Fibroblast of skin of right quadriceps (primary cell): ENCODE results near the gene DROSHA.

Experiments used
- DNase-seq: peaks from one replicate; pipeline ENCODE4 v3.0.0-alpha.2; 2013

Gene DROSHA

DNA sequence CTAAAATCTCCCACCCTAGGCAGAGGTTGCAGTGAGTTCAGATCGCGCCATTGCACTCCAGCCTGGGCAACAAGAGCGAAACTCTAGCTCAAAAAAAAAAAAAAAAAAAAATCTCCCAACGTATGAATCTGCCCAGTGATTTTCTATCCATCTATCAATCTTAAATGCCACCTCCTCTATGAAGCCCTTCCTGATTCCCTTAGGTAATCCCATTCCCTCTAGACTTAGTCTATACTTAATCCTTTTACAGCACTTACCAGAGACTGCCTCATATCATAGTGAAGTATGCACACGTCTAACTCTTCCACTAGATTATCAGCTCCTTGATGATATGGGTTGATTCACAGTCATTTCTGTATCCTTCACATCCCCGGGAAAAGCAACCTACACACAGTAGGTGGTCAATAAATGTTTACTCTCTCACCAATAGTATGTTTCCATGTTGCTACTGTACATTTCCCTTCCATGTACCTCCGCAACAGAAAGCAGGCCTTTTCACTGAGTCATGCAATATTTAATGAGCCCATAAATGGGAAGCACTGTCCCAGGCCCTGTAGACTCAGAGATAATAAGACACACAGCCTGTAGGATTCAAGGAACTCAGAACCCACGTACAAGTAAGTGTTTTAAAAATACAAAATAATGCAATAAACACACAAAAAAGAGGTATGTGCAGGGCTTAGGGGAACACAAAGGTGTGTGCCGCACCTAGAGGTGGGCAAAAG lies 1.2 kb downstream of the DROSHA start:
- no peak for DNase-seq

GRCh38 chr5:31523041-31523440 lies 8.9 kb downstream of the DROSHA start:
- no peak for DNase-seq

DNA sequence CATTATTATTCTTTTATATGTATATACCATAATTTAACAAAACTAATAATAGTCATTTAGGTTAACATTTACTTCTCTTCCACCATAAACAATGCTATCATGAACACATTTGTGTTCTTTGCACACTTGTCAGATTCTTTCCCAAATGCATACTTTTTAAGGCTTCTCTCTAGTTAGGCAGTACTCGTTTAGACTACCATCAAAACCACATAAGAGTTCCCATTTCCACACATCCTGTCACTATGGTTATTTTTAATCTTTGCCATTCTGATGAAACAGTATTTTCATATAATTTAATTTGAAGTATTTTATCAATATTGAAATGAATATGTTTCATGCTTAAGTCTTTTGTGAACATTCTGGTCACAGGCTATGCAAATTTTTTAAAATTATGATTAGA lies 15.1 kb downstream of the DROSHA start:
- DNase-seq: no peak

DNA sequence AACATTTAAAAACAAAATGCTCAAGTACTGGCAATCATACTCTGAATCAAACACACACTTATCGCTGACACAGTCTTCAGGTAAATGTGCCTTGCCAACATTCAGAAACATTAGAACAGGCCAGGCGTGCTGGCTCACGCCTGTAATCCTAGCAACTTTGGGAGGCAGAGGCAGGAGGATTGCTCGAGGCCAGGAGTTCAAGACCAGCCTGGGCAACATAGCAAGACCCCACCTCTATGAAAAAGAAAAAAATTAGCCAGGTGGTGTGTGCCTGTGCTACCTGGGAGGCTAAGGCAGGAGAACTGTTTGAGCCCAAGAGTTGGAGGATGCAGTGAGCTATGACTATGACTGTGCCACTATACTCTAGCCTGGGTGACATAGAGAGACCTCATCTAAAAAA lies 20.6 kb downstream of the DROSHA start:
- no peak for DNase-seq

GRCh38 chr5:31504529-31504928 lies 27.4 kb downstream of the DROSHA start:
- DNase-seq: no peak

- no peak for DNase-seq
Measured at GRCh38 chr5:31502506-31502905, 29.4 kb downstream of the DROSHA start.

DNA sequence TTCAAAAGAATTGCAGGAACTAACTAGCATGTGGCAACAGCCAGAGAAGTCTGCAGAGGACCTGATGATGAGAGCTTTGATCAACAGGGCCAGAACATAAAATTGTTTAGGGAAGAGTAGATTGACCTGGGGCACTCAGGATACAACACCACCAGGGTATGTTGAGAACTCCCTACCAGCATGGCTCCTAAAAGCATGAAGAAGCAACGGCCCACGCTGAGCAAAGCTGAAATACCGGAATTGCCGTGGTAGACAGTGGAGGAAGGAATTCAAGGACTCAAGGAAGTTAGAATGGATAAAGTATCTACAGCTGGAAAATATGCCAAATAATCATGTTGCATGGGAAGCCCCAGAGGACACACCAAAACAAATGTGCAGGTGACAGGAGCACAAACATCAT lies 31.6 kb downstream of the DROSHA start:
- DNase-seq: no peak

DNA sequence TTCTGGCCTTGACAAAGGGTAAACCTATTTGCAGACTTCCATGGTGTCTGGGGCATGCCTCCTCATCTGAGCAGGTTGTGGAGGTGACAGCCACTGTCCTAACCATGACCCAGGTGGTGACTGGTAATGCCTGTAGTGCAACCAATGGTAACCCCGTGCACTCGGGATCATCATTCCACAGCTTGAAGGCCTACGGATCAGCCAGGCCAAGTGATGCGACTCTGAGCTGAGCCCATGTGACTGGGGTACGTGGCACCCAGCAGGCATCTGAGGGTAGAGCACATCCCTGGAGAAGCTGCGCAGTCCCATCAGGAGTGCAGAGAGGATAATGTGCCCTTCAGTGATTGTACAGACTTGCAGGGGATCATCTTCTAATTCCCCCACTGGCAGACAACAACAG lies 35.0 kb downstream of the DROSHA start:
- no peak for DNase-seq

- DNase-seq: no peak
Measured at GRCh38 chr5:31496301-31496700, 35.6 kb downstream of the DROSHA start.

GRCh38 chr5:31495336-31495735 lies 36.6 kb downstream of the DROSHA start:
- DNase-seq: no peak

- no peak for DNase-seq
Measured at GRCh38 chr5:31492869-31493268, 39.0 kb downstream of the DROSHA start.

DNA sequence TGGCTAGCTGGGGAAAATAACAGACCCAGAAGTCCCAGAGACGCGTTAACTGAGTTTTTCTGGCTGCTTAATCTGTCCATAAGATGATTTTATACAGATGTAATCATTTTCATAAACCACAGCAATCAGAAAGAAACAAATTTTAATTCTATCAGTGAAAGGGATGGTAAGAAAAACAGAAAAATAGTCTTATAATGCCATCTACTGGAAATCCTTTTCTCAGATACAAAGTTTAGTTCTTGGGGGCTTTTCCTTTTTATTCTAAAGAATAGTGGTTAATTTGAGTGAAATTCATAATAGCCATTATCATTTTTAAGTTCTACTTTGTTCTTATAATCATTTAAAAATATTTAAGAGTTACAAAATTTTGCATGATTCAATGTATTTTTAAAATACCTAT lies 44.4 kb downstream of the DROSHA start:
- no peak for DNase-seq

DNA sequence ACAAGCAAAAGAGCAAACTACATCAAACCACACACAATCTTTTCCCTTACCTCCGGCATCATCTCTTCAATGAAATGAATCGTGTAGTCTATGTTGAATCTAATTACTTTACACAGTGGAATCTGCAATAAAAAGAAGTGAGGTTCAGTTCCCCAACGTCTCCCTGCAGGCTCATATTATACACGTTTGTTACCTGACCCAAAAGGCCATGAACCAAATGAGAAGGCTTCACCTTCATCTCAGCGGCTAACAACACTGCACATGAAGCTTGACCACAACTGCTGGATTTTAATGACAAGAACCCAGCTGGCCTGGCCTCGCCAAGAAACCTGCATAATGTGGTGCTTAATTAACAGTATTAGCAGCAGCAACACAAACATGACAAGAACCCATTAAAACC lies 45.5 kb downstream of the DROSHA start:
- no peak for DNase-seq

DNA sequence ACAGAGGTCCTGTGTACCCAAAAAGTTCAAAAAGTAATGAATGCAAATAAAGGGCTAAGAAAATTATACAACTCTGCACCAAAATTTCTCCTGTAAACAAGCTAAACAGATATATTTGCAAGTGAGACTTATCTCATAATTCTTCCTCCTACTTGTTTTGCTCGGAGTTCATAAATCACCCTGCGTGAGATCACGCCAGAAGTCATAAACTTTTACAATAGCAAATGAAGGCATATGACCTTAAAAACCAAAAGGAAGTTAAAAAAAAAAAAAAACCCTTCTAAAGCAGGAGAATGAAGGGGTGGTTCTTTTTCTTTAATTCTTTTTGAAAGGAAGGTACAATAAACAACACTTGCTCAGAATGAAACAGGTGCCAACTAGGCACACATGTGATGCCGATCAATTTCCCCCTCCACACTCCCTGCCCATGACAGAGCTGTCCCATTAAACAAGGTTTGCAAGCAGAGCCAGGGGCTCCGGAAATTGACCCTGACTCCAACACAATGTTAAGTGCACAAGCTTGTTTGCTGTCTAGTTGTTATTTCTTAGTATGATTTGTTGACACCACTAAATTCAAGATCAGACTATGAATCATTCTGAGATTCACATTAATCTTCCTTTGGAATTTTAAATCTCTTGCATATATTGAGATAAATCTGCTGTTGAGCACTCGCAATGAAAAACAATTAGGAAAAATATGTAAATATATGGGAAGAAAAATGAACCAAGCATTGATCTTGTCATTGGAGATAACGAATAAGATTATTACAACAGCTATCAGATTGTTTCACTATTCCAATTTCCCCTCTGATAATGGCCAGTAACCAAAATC lies 46.3 kb downstream of the DROSHA start:
- no peak for DNase-seq

- DNase-seq: no peak
Measured at GRCh38 chr5:31481531-31482165, 50.2 kb downstream of the DROSHA start.

- no peak for DNase-seq
Measured at GRCh38 chr5:31479706-31480105, 52.2 kb downstream of the DROSHA start.

- DNase-seq: peak; percentile 34
Measured at GRCh38 chr5:31478901-31479300, 53.0 kb downstream of the DROSHA start.

- no peak for DNase-seq
Measured at GRCh38 chr5:31477971-31478370, 53.9 kb downstream of the DROSHA start.

DNA sequence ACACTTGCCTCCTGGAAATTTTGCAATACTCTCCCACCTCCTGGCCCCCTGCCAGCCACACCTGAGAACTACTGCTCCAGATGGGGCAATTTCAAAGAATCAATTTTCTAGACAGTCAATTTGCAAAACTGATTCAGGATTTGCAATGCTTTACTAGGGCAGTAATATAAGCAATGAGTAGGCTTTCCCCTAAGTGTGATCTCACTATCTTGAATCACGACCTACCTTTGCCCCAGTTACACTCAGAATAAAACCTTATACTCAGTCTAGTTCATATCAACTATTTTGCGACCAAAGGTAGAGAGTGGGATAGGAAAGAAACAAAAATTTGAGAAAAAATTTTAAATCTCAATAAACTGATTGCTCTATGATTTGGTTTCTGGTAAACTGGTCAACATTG lies 54.4 kb downstream of the DROSHA start:
- DNase-seq: no peak

DNA sequence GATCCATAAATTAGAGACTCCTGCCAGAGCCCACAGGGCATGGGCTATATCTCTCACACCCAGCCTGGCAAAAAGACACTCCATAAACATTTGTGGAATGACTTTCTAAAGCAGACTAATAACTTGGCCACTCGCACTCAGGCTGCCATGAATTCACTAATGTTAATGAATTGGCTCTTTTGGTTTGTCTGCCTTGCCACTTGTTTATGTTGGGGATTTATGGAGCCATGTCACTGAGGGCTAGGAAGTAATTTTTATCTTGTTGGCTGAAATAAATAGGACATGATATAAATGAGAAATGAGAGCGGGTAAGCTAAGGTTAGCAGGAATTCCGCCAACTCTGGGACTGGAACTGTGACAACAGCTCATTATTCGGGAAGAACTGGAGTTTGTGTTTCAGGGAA lies 55.2 kb downstream of the DROSHA start:
- no peak for DNase-seq

GRCh38 chr5:31471916-31472315 lies 60.0 kb downstream of the DROSHA start:
- DNase-seq: no peak

- no peak for DNase-seq
Measured at GRCh38 chr5:31471040-31471439, 60.9 kb downstream of the DROSHA start.

DNA sequence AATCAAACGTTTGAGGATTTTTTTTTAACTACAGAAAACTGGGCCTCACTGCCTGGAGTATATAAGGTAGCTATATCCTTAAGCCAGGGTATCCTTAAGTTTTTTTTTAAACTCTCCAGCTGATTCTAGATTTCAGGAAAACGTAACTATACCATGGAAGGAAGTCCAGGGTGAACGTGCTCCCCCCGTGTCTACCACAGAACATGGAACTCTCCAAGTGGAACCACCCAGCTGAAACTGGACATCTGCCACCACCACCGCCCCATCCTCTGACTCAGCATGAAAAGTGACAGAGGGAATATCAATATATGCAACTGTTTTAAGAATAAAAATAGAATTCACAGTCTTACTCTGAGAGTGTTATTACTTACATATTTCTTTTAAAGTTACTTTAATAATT lies 61.3 kb downstream of the DROSHA start:
- peak; percentile 41 for DNase-seq

DNA sequence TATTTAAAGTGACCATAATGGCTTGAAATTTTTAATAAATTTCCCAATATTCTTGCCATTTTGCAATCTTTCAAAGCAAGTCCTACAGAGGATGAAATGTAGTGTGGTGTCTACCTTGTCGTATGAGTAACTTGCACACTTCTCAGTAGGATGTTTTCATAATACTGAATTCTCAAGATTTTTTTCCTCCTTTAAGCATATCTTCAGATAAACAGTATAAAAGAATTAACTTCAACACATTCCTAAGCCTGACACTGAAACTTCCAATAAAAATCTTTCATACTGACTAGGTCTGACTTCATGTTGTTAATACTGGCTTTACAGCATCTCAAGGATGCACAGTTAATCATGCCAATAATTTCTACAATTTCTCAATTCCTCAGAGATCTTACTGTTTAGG lies 62.0 kb downstream of the DROSHA start:
- DNase-seq: peak; percentile 32
